H1 (cell line): ENCODE data around the gene SURF1. TPM values are rescaled to one million over a fixed set of nuclear protein-coding genes. Genes with fewer than 3 reads are reported as not detected.

ENCODE experiments used
- CTCF ChIA-PET: fragments of 300-600 bp; sonication (Branson Sonifier 250); formaldehyde crosslinking; loops from one replicate; lab custom pipeline; 2021; ENCODE audit not compliant: partially characterized antibody; lab: Charles Lee
- POLR2A ChIA-PET: fragments of 300-600 bp; sonication (Branson Sonifier 250); formaldehyde crosslinking; loops from one replicate; lab custom pipeline; 2021; ENCODE audit warnings: inconsistent platforms; ENCODE audit not compliant: partially characterized antibody; lab: Charles Lee
- DNase-seq, 2 experiments: peaks; one replicate each; pipeline versions ENCODE4 v3.0.0 to v3.0.0-alpha.2; 2010 to 2022; ENCODE audit warnings: low spot score in 2 of 2, low read depth in 1 of 2, mixed read lengths in 1 of 2
- FAIRE-seq: peaks from 2 replicates; lab custom pipeline; 2011; peaks lifted over from hg19 to GRCh38; lab: Jason Lieb, UNC
- H2AFZ ChIP-seq: 2 replicates; pipeline ENCODE4 v1.8.1; 2012; ENCODE audit warnings: low read length, inconsistent platforms
- H2AK5ac ChIP-seq: 2 replicates; pipeline ENCODE4 v1.6.1; 2013; ENCODE audit warnings: low read depth, low read length
- H2BK120ac ChIP-seq: replicated peaks from 2 replicates; pipeline ENCODE3; 2013; ENCODE audit warnings: low read depth, low read length, inconsistent platforms
- H2BK12ac ChIP-seq: 2 replicates; pipeline ENCODE4 v1.6.1; 2013; ENCODE audit warnings: low read depth, low read length
- H2BK15ac ChIP-seq: 2 replicates; pipeline ENCODE4 v1.6.1; 2013; ENCODE audit warnings: low read length
- H2BK20ac ChIP-seq: 2 replicates; pipeline ENCODE4 v1.6.1; 2013; ENCODE audit warnings: low read length
- H2BK5ac ChIP-seq: 2 replicates; pipeline ENCODE4 v1.6.1; 2013; ENCODE audit warnings: low read depth, low read length
- H3K14ac ChIP-seq: 2 replicates; pipeline ENCODE4 v1.6.1; 2013; ENCODE audit warnings: inconsistent platforms; ENCODE audit not compliant: insufficient read length
- H3K18ac ChIP-seq: 2 replicates; pipeline ENCODE4 v1.6.1; 2013; ENCODE audit warnings: low read length; ENCODE audit errors: extremely low read depth
- H3K23ac ChIP-seq: 2 replicates; pipeline ENCODE4 v1.6.1; 2013; ENCODE audit warnings: inconsistent platforms; ENCODE audit not compliant: insufficient read length
- H3K23me2 ChIP-seq: 2 replicates; pipeline ENCODE4 v1.6.1; 2013; ENCODE audit warnings: low read depth, low read length
- H3K27ac ChIP-seq: 2 replicates; pipeline ENCODE4 v1.6.1; 2011; ENCODE audit warnings: low read depth, low read length, inconsistent platforms
- H3K27me3 ChIP-seq, 4 experiments: replicated peaks in 1 of 4; 1 replicate in 1 of 4; 2 replicates in 3 of 4; pipeline versions ENCODE4 v1.6.1 to v1.8.1; 2011 to 2013; ENCODE audit warnings: low read length in 3 of 4, mild to moderate bottlenecking in 3 of 4, inconsistent platforms in 2 of 4, mixed read lengths in 2 of 4, moderate library complexity in 1 of 4; ENCODE audit not compliant: control insufficient read depth in 3 of 4, insufficient read depth in 3 of 4; ENCODE audit errors: extremely low read depth in 1 of 4
- H3K36me3 ChIP-seq, 4 experiments: 2 replicates each; pipeline versions ENCODE4 v1.6.1 to v1.8.1; 2011 to 2013; ENCODE audit warnings: mild to moderate bottlenecking in 4 of 4, low read length in 3 of 4, moderate library complexity in 2 of 4, control low read depth in 1 of 4, inconsistent platforms in 1 of 4; ENCODE audit not compliant: insufficient read depth in 4 of 4, control insufficient read depth in 2 of 4
- H3K4ac ChIP-seq: replicated peaks from 2 replicates; pipeline ENCODE3; 2013; ENCODE audit warnings: low read length, low read depth, mixed read lengths, inconsistent platforms; ENCODE audit not compliant: insufficient read length
- H3K4me1 ChIP-seq, 4 experiments: replicated peaks in 1 of 4; 1 replicate in 1 of 4; 2 replicates in 3 of 4; pipeline versions ENCODE4 v1.6.1 to v1.8.1; 2011 to 2013; ENCODE audit warnings: low read length in 3 of 4, inconsistent platforms in 2 of 4, mixed read lengths in 1 of 4; ENCODE audit not compliant: insufficient read depth in 4 of 4, control insufficient read depth in 3 of 4
- H3K4me2 ChIP-seq, 2 experiments: 2 replicates each; pipeline versions ENCODE4 v1.6.1 to v1.8.1; 2011 to 2013; ENCODE audit warnings: low read depth in 2 of 2, low read length in 2 of 2, control low read depth in 1 of 2, inconsistent platforms in 1 of 2, mild to moderate bottlenecking in 1 of 2; ENCODE audit not compliant: insufficient read depth in 1 of 2
- H3K4me3 ChIP-seq, 4 experiments: fragments of 200-600, 300-600 bp in 1 of 4; sonication (generic), shearing (Covaris generic), sonication (Bioruptor Twin) in 1 of 4; 2 replicates each; pipeline versions ENCODE4 v1.5.1 to v1.8.1; 2011 to 2016; ENCODE audit warnings: low read length in 4 of 4, low read depth in 3 of 4, control low read depth in 2 of 4, inconsistent platforms in 2 of 4, mild to moderate bottlenecking in 2 of 4, mixed read lengths in 1 of 4, moderate library complexity in 1 of 4; ENCODE audit not compliant: insufficient read depth in 2 of 4; ENCODE audit errors: extremely low read depth in 1 of 4
- H3K56ac ChIP-seq: replicated peaks from 2 replicates; pipeline ENCODE3; 2013; ENCODE audit warnings: low read depth, mild to moderate bottlenecking, mixed read lengths, low read length, inconsistent platforms; ENCODE audit not compliant: insufficient read length
- H3K79me1 ChIP-seq: 2 replicates; pipeline ENCODE4 v1.6.1; 2013; ENCODE audit warnings: low read depth, low read length, control low read depth
- H3K79me2 ChIP-seq, 2 experiments: 2 replicates each; pipeline versions ENCODE4 v1.6.1 to v1.8.1; 2012 to 2013; ENCODE audit warnings: low read length in 2 of 2, mild to moderate bottlenecking in 2 of 2, inconsistent platforms in 1 of 2; ENCODE audit not compliant: insufficient read depth in 2 of 2, control insufficient read depth in 1 of 2
- H3K9ac ChIP-seq, 4 experiments: replicated peaks in 1 of 4; 1 replicate in 1 of 4; 2 replicates in 3 of 4; pipeline versions ENCODE4 v1.6.1 to v1.8.1; 2011 to 2013; ENCODE audit warnings: low read depth in 3 of 4, low read length in 3 of 4, control low read depth in 2 of 4, mild to moderate bottlenecking in 2 of 4, moderate library complexity in 2 of 4, inconsistent platforms in 1 of 4; ENCODE audit errors: extremely low read depth in 1 of 4
- H3K9me3 ChIP-seq, 2 experiments: 2 replicates each; pipeline versions ENCODE4 v1.6.1 to v1.8.1; 2012 to 2013; ENCODE audit warnings: mild to moderate bottlenecking in 2 of 2, moderate library complexity in 2 of 2, control low read depth in 1 of 2, inconsistent platforms in 1 of 2, low read depth in 1 of 2, low read length in 1 of 2, mixed read lengths in 1 of 2; ENCODE audit not compliant: insufficient read depth in 2 of 2
- H4K20me1 ChIP-seq, 2 experiments: replicated peaks in 1 of 2; 2 replicates each; pipeline versions ENCODE3 to v1.8.1; 2011 to 2013; ENCODE audit warnings: inconsistent platforms in 2 of 2, low read length in 2 of 2, mild to moderate bottlenecking in 1 of 2; ENCODE audit not compliant: insufficient read depth in 2 of 2, control insufficient read depth in 1 of 2
- H4K5ac ChIP-seq: 2 replicates; pipeline ENCODE4 v1.6.1; 2013; ENCODE audit warnings: low read length, low read depth, mixed read lengths, inconsistent platforms; ENCODE audit not compliant: insufficient read length
- H4K8ac ChIP-seq: 2 replicates; pipeline ENCODE4 v1.8.0; 2013; ENCODE audit warnings: mild to moderate bottlenecking, moderate library complexity, low read length, inconsistent platforms; ENCODE audit not compliant: insufficient read depth; ENCODE audit errors: extremely low read depth
- H4K91ac ChIP-seq: replicated peaks from 2 replicates; pipeline ENCODE3; 2013; ENCODE audit warnings: low read length, mixed read lengths, inconsistent platforms; ENCODE audit not compliant: insufficient read length
- ASH2L ChIP-seq: fragments of 200-600, 300-600 bp; sonication (generic); IDR thresholded peaks from one replicate; pipeline ENCODE4 v1.7.1; 2017; ENCODE audit warnings: low read length
- JUND ChIP-seq: IDR thresholded peaks from 2 replicates; pipeline ENCODE4 v1.6.1; 2011; ENCODE audit warnings: mild to moderate bottlenecking, improper control_type of control experiment, low read length
- WGBS, 2 experiments: shearing (Covaris generic) in 1 of 2; methylation state at CpG; one replicate each; pipeline versions ENCODE4 v1.1.6 to v1.1.7; 2013 to 2015; ENCODE audit warnings: low lambda C conversion rate in 2 of 2, mixed read lengths in 2 of 2, inconsistent platforms in 1 of 2, low coverage in 1 of 2, missing lambda C conversion rate in 1 of 2; ENCODE audit not compliant: insufficient replicate concordance in 2 of 2, insufficient coverage in 1 of 2, insufficient read length in 1 of 2; ENCODE audit errors: extremely low coverage in 1 of 2, missing lambda C conversion rate in 1 of 2; 5-methylcytosine and 5-hydroxymethylcytosine counted together
- polyA plus RNA-seq, 7 experiments: library from polyadenylated mRNA; depleted of rRNA in 3 of 7; stranded (reverse) in 5 of 7; unstranded in 2 of 7; fragments of >200 nt in 5 of 7; fragments of 200-250 nt in 2 of 7; gene quantifications; 1 replicate in 5 of 7; 2 replicates in 1 of 7; 4 replicates in 1 of 7; pipeline versions ENCODE4 v1.2.1 to v1.2.3, GENCODE V29; 2011 to 2013; ENCODE audit warnings: missing spikeins in 2 of 7, mixed read lengths in 2 of 7
- total RNA-seq: library from RNA; stranded (reverse); fragmentation: NEBNext Ultra II Directional; extraction: Animal tissue kit (Norgen Biotek cat#: 25700); gene quantifications from 2 replicates; pipeline ENCODE4 v1.2.1, GENCODE V29; 2021

SURF1 gene
- total and polyA plus RNA-seq, 2 of the 8 experiments (the other 6 are each of a cell fraction or from before 2014, with no cell fraction given), result 43.1 to 44.7 TPM

DNA sequence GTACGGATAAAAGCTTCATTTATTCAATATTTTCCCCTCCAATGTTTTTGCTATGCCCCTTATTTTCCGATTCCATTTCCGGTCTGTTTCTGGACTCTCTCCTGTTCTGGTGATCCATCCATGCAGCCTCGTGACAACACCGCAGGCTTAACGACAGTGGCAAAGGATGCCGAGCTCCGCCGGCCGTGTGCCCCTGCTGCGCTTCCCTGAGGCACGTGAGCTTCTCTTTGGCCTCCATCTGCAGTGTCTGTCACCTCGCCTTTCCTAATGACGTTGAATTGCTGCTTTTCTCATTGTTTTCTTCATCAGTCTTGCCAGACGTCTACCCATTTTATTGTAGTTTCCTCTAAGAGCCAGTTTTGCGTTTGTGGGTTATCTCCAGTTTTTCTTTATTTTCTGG is 49.0 kb downstream of the SURF1 start:
- ChIA-PET POLR2A (interaction anchor here (1.1 to 1.2 kb wide), 2 partner anchors 24 to 36 kb away, joined by 3 to 9 read pairs; no protein-coding TSS in a partner anchor), CTCF (interaction anchor here (0.9 to 4.0 kb wide), 5 partner anchors 11 to 120 kb away, joined by 3 to 22 read pairs (median 3); no protein-coding TSS in a partner anchor)
- H3K27me3 ChIP-seq, result no peaks in the 10 kb centered on the region; a peak in 1 of 7 replicates
- H3K4ac ChIP-seq, result no peak overlapping the region
- H3K36me3 ChIP-seq, result no peaks in the 10 kb centered on the region
- FAIRE-seq, result no peak
- no peak overlapping the region for H4K8ac ChIP-seq
- no peak overlapping the region for H3K4me2 ChIP-seq
- H3K23me2 ChIP-seq, result no peaks in the 10 kb centered on the region
- H2AK5ac ChIP-seq, result no peak overlapping the region
- DNase-seq, result no peak
- WGBS, 2 experiments, result 90% methylated on average over 16 of the region's 16 CpGs; no CpG with 5 or more reads in 1 of the 2 experiments
- H3K23ac ChIP-seq, result no peak overlapping the region
- H2BK20ac ChIP-seq, result no peak overlapping the region
- H3K9ac ChIP-seq, result no peak overlapping the region
- H3K4me1 ChIP-seq, result no peaks in the 10 kb centered on the region
- no peak overlapping the region for H3K4me3 ChIP-seq
- H3K79me2 ChIP-seq, result no peaks in the 10 kb centered on the region
- no peak overlapping the region; the same call in 1 of the 2 replicates for H2BK5ac ChIP-seq
- no peaks in the 10 kb centered on the region for H3K79me1 ChIP-seq
- H3K14ac ChIP-seq, result no peak overlapping the region
- no peak overlapping the region for H3K18ac ChIP-seq
- H3K27ac ChIP-seq, result no peak overlapping the region
- H2BK12ac ChIP-seq, result no peak overlapping the region
- H2BK15ac ChIP-seq, result no peak overlapping the region
- no peak overlapping the region for H2AFZ ChIP-seq
- peaks cover 0 to 9% of the 10 kb centered on the region in 2 experiments; a peak in 1 of 4 replicates for H3K9me3 ChIP-seq
- H3K56ac ChIP-seq, result no peak overlapping the region
- H2BK120ac ChIP-seq, result no peak overlapping the region
- H4K91ac ChIP-seq, result no peak overlapping the region
- H4K5ac ChIP-seq, result no peak overlapping the region
- TF ChIP-seq JUND (no peak), ASH2L (no peak)
- TF ChIP-seq, all 59 proteins: peak for 0
- H4K20me1 ChIP-seq, result no peaks in the 10 kb centered on the region
